ENCODE results near the gene FAM193B.

- TF ChIP-seq ID3 (CRISPR knock-in tag; IDR thresholded peaks at IDR 0.05) (no peak), ID3 (tag; IDR thresholded peaks at IDR 0.05) (no peak), ZNF311 (CRISPR knock-in tag; IDR thresholded peaks at IDR 0.05) (no peak)
Observed at GRCh38 chr5:177507165-177507564, 47.2 kb downstream of the FAM193B start.

All from K562 (cell line).